GM23338 (cell line): ENCODE measurements around the gene GSX2. TPM values are rescaled to one million over a fixed set of nuclear protein-coding genes. Genes with fewer than 3 reads are reported as not detected.

Experiments
- ATAC-seq: fragments of 200-7000 bp; cut with Tn5 transposase; 3 replicates; pipeline ENCODE4 v1.9.1; 2020
- DNase-seq: peaks from one replicate; pipeline ENCODE4 v3.0.0-alpha.2; 2015; ENCODE audit warnings: low spot score
- H2AFZ ChIP-seq: fragments of 200-600 bp; sonication (generic); 2 replicates; pipeline ENCODE4 v1.8.0; 2016; ENCODE audit warnings: antibody characterized with exemption, mild to moderate bottlenecking, moderate library complexity
- H3F3A ChIP-seq: fragments of 200-600 bp; sonication (generic); replicated peaks from 2 replicates; pipeline ENCODE4 v1.8.0; 2017; ENCODE audit warnings: antibody characterized with exemption, mixed run types, low read depth
- H3K27ac ChIP-seq: fragments of 200-600 bp; sonication (generic); 2 replicates; pipeline ENCODE4 v1.6.1; 2016; ENCODE audit warnings: low read depth
- H3K27me3 ChIP-seq: fragments of 200-600 bp; sonication (generic); 2 replicates; pipeline ENCODE4 v1.8.0; 2016; ENCODE audit warnings: mild to moderate bottlenecking, mixed run types, moderate library complexity; ENCODE audit not compliant: insufficient read depth
- H3K36me3 ChIP-seq: fragments of 200-600 bp; sonication (generic); 2 replicates; pipeline ENCODE4 v1.8.0; 2016; ENCODE audit warnings: mild to moderate bottlenecking; ENCODE audit not compliant: insufficient read depth
- H3K4me1 ChIP-seq: fragments of 200-600 bp; sonication (generic); 2 replicates; pipeline ENCODE4 v1.8.0; 2016; ENCODE audit warnings: mild to moderate bottlenecking, moderate library complexity; ENCODE audit not compliant: insufficient read depth
- H3K4me2 ChIP-seq: fragments of 200-600 bp; sonication (generic); 2 replicates; pipeline ENCODE4 v1.7.1; 2017; ENCODE audit warnings: mixed run types
- H3K4me3 ChIP-seq: fragments of 200-600 bp; sonication (generic); 2 replicates; pipeline ENCODE4 v1.6.1; 2016; ENCODE audit warnings: mixed run types
- H3K79me2 ChIP-seq: fragments of 200-600 bp; sonication (generic); replicated peaks from 2 replicates; pipeline ENCODE4 v1.8.0; 2017; ENCODE audit warnings: mild to moderate bottlenecking; ENCODE audit not compliant: insufficient read depth
- H3K9me2 ChIP-seq: fragments of 200-600 bp; sonication (generic); 2 replicates; pipeline ENCODE4 v1.8.0; 2017; ENCODE audit not compliant: insufficient read depth
- H4K20me1 ChIP-seq: fragments of 200-600 bp; sonication (generic); replicated peaks from 2 replicates; pipeline ENCODE4 v1.8.0; 2017; ENCODE audit warnings: mild to moderate bottlenecking; ENCODE audit not compliant: insufficient read depth
- H3K27ac Mint-ChIP-seq: 2 replicates; pipeline ENCODE4 v1.8.0; 2020; ENCODE audit warnings: inconsistent platforms, mild to moderate bottlenecking, moderate library complexity, mixed read lengths
- H3K27me3 Mint-ChIP-seq: 3 replicates; pipeline ENCODE4 v1.8.0; 2022; ENCODE audit warnings: low read depth, mild to moderate bottlenecking, moderate library complexity, mixed read lengths, inconsistent platforms; ENCODE audit not compliant: insufficient read depth, poor library complexity
- H3K36me3 Mint-ChIP-seq: 3 replicates; pipeline ENCODE4 v1.8.0; 2021; ENCODE audit warnings: low read depth, mild to moderate bottlenecking, inconsistent platforms, moderate library complexity, mixed read lengths
- H3K4me1 Mint-ChIP-seq: 3 replicates; pipeline ENCODE4 v1.8.0; 2020; ENCODE audit warnings: mild to moderate bottlenecking, inconsistent platforms, mixed read lengths
- H3K4me3 Mint-ChIP-seq: 3 replicates; pipeline ENCODE4 v1.8.0; 2021; ENCODE audit warnings: moderate library complexity, mild to moderate bottlenecking, inconsistent platforms, mixed read lengths
- H3K9me3 Mint-ChIP-seq: 3 replicates; pipeline ENCODE4 v1.8.0; 2020; ENCODE audit warnings: moderate library complexity, mild to moderate bottlenecking, inconsistent platforms, mixed read lengths
- CREB1 ChIP-seq: fragments of 250-450 bp; sonication (Bioruptor Pico); IDR thresholded peaks from 2 replicates; pipeline ENCODE4 v1.5.0; 2020; ENCODE audit warnings: low read depth, mild to moderate bottlenecking, moderate library complexity
- EZH2 ChIP-seq: fragments of 200-600 bp; sonication (generic); IDR thresholded peaks from one replicate; pipeline ENCODE4 v1.8.0; 2017; ENCODE audit warnings: antibody characterized with exemption, mild to moderate bottlenecking, low read depth; ENCODE audit not compliant: unreplicated experiment
- EZH2phosphoT487 ChIP-seq: fragments of 200-600 bp; sonication (generic); IDR thresholded peaks from one replicate; pipeline ENCODE4 v1.8.1; 2018; ENCODE audit warnings: antibody characterized with exemption; ENCODE audit not compliant: unreplicated experiment
- JUNB ChIP-seq: IDR thresholded peaks from one replicate; pipeline ENCODE4 v1.6.1; 2016; ENCODE audit warnings: antibody characterized with exemption; ENCODE audit not compliant: unreplicated experiment
- NANOG ChIP-seq: IDR thresholded peaks from 2 replicates; pipeline ENCODE4 v1.6.1; 2016; ENCODE audit warnings: antibody characterized with exemption, borderline replicate concordance
- POLR2AphosphoS5 ChIP-seq: IDR thresholded peaks from 2 replicates; pipeline ENCODE4 v1.6.1; 2016; ENCODE audit warnings: antibody characterized with exemption, low read depth
- STAT1 ChIP-seq: IDR thresholded peaks from one replicate; pipeline ENCODE4 v1.6.1; 2016; ENCODE audit warnings: antibody characterized with exemption; ENCODE audit not compliant: unreplicated experiment
- ZNF114 ChIP-seq: fragments of 250-450 bp; sonication (Bioruptor Pico); IDR thresholded peaks from 2 replicates; pipeline ENCODE4 v1.5.0; 2020; ENCODE audit warnings: mild to moderate bottlenecking, moderate library complexity
- ZNF331 ChIP-seq: fragments of 250-450 bp; sonication (Bioruptor Pico); IDR thresholded peaks from 2 replicates; pipeline ENCODE4 v1.5.0; 2020; ENCODE audit warnings: low read depth, mild to moderate bottlenecking, moderate library complexity
- polyA plus RNA-seq: library from polyadenylated mRNA; unstranded; fragments of >200 nt; fragmentation: Nextera tagmentation; extraction: Ambion mirVana; gene quantifications from 2 replicates; pipeline ENCODE4 v1.2.1, GENCODE V29; 2016
- total RNA-seq: library from RNA; depleted of rRNA; stranded (reverse); fragments of >200 nt; shearing (Covaris generic); gene quantifications from 2 replicates; pipeline ENCODE4 v1.2.3, GENCODE V29; 2014
- TF ChIP-seq, protein P1 (sequence below): fragments of 250-450 bp; sonication (Bioruptor Pico); IDR thresholded peaks from 2 replicates; pipeline ENCODE4 v1.5.0; 2020; ENCODE audit warnings: mild to moderate bottlenecking, moderate library complexity
- TF ChIP-seq, protein P2 (sequence below), 2 experiments: fragments of 200-600 bp in 1 of 2; sonication (generic) in 1 of 2; conservative IDR thresholded peaks; 2 replicates each; pipeline versions ENCODE4 v1.5.1 to v1.6.1; 2016 to 2017; ENCODE audit warnings: antibody characterized with exemption in 2 of 2, low read depth in 2 of 2, mild to moderate bottlenecking in 2 of 2, moderate library complexity in 1 of 2
- TF ChIP-seq, protein P3 (sequence below): IDR thresholded peaks from 2 replicates; pipeline ENCODE4 v1.6.1; 2016; ENCODE audit warnings: antibody characterized with exemption
- TF ChIP-seq, protein P4 (sequence below): IDR thresholded peaks from one replicate; pipeline ENCODE4 v1.6.1; 2018; ENCODE audit warnings: antibody characterized with exemption; ENCODE audit not compliant: unreplicated experiment

GSX2 gene
- total and polyA plus RNA-seq, 2 experiments from 2014 or later, result 0.34 TPM; not detected in 1

DNA sequence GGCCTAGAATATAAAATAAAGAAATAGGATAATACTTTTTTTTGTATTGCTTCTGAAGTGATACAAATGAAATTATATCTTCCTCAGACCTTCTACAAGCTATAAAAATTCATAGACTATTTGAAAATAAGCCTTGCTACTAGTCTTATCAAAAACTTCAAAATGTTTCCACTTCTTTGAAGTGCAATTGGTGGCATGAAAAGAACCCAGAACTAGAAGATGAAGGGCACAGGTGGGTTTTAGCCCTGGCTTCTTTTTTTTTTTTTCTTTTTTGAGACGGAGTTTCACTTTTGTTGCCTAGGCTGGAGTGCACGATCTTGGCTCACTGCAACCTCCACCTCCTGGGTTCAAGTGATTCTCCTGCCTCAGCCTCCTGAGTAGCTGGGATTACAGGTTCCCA is 44.2 kb downstream of the GSX2 start:
- Histone ChIP-seq H3K27ac (no peak overlapping the region), H3K27me3 (no peaks in the 10 kb centered on the region), H3K79me2 (no peaks in the 10 kb centered on the region), H3K4me1 (no peaks in the 10 kb centered on the region), H4K20me1 (no peaks in the 10 kb centered on the region), H3K4me2 (no peak overlapping the region), H3K36me3 (no peaks in the 10 kb centered on the region), H3K9me2 (no peaks in the 10 kb centered on the region), H2AFZ (no peak overlapping the region), H3F3A (no peaks in the 10 kb centered on the region), H3K4me3 (no peak overlapping the region)
- no peak overlapping the region for H3K27ac Mint-ChIP-seq
- peaks cover 1% of the 10 kb centered on the region for H3K27me3 Mint-ChIP-seq
- H3K36me3 Mint-ChIP-seq, result no peaks in the 10 kb centered on the region
- H3K4me3 Mint-ChIP-seq, result no peak overlapping the region
- TF ChIP-seq CREB1 (CRISPR knock-in tag) (no peak), EZH2 (no peak), ZNF114 (CRISPR knock-in tag) (no peak), JUNB (no peak), EZH2phosphoT487 (no peak), ZNF331 (CRISPR knock-in tag) (no peak), NANOG (no peak), STAT1 (no peak), POLR2AphosphoS5 (no peak)
- TF ChIP-seq, protein P1, sequence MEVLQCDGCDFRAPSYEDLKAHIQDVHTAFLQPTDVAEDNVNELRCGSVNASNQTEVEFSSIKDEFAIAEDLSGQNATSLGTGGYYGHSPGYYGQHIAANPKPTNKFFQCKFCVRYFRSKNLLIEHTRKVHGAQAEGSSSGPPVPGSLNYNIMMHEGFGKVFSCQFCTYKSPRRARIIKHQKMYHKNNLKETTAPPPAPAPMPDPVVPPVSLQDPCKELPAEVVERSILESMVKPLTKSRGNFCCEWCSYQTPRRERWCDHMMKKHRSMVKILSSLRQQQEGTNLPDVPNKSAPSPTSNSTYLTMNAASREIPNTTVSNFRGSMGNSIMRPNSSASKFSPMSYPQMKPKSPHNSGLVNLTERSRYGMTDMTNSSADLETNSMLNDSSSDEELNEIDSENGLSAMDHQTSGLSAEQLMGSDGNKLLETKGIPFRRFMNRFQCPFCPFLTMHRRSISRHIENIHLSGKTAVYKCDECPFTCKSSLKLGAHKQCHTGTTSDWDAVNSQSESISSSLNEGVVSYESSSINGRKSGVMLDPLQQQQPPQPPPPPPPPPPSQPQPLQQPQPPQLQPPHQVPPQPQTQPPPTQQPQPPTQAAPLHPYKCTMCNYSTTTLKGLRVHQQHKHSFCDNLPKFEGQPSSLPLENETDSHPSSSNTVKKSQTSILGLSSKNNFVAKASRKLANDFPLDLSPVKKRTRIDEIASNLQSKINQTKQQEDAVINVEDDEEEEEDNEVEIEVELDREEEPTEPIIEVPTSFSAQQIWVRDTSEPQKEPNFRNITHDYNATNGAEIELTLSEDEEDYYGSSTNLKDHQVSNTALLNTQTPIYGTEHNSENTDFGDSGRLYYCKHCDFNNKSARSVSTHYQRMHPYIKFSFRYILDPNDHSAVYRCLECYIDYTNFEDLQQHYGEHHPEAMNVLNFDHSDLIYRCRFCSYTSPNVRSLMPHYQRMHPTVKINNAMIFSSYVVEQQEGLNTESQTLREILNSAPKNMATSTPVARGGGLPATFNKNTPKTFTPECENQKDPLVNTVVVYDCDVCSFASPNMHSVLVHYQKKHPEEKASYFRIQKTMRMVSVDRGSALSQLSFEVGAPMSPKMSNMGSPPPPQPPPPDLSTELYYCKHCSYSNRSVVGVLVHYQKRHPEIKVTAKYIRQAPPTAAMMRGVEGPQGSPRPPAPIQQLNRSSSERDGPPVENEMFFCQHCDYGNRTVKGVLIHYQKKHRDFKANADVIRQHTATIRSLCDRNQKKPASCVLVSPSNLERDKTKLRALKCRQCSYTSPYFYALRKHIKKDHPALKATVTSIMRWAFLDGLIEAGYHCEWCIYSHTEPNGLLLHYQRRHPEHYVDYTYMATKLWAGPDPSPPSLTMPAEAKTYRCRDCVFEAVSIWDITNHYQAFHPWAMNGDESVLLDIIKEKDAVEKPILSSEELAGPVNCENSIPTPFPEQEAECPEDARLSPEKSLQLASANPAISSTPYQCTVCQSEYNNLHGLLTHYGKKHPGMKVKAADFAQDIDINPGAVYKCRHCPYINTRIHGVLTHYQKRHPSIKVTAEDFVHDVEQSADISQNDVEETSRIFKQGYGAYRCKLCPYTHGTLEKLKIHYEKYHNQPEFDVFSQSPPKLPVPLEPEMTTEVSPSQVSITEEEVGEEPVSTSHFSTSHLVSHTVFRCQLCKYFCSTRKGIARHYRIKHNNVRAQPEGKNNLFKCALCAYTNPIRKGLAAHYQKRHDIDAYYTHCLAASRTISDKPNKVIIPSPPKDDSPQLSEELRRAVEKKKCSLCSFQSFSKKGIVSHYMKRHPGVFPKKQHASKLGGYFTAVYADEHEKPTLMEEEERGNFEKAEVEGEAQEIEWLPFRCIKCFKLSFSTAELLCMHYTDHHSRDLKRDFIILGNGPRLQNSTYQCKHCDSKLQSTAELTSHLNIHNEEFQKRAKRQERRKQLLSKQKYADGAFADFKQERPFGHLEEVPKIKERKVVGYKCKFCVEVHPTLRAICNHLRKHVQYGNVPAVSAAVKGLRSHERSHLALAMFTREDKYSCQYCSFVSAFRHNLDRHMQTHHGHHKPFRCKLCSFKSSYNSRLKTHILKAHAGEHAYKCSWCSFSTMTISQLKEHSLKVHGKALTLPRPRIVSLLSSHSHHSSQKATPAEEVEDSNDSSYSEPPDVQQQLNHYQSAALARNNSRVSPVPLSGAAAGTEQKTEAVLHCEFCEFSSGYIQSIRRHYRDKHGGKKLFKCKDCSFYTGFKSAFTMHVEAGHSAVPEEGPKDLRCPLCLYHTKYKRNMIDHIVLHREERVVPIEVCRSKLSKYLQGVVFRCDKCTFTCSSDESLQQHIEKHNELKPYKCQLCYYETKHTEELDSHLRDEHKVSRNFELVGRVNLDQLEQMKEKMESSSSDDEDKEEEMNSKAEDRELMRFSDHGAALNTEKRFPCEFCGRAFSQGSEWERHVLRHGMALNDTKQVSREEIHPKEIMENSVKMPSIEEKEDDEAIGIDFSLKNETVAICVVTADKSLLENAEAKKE (CRISPR knock-in tag), result no peak
- TF ChIP-seq, protein P2, sequence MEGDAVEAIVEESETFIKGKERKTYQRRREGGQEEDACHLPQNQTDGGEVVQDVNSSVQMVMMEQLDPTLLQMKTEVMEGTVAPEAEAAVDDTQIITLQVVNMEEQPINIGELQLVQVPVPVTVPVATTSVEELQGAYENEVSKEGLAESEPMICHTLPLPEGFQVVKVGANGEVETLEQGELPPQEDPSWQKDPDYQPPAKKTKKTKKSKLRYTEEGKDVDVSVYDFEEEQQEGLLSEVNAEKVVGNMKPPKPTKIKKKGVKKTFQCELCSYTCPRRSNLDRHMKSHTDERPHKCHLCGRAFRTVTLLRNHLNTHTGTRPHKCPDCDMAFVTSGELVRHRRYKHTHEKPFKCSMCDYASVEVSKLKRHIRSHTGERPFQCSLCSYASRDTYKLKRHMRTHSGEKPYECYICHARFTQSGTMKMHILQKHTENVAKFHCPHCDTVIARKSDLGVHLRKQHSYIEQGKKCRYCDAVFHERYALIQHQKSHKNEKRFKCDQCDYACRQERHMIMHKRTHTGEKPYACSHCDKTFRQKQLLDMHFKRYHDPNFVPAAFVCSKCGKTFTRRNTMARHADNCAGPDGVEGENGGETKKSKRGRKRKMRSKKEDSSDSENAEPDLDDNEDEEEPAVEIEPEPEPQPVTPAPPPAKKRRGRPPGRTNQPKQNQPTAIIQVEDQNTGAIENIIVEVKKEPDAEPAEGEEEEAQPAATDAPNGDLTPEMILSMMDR (conservative IDR thresholded peaks at IDR 0.05; ENCODE audit: low read depth in 2 of 2), result no peak
- TF ChIP-seq, protein P3, sequence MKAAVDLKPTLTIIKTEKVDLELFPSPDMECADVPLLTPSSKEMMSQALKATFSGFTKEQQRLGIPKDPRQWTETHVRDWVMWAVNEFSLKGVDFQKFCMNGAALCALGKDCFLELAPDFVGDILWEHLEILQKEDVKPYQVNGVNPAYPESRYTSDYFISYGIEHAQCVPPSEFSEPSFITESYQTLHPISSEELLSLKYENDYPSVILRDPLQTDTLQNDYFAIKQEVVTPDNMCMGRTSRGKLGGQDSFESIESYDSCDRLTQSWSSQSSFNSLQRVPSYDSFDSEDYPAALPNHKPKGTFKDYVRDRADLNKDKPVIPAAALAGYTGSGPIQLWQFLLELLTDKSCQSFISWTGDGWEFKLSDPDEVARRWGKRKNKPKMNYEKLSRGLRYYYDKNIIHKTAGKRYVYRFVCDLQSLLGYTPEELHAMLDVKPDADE, result no peak
- TF ChIP-seq, protein P4, sequence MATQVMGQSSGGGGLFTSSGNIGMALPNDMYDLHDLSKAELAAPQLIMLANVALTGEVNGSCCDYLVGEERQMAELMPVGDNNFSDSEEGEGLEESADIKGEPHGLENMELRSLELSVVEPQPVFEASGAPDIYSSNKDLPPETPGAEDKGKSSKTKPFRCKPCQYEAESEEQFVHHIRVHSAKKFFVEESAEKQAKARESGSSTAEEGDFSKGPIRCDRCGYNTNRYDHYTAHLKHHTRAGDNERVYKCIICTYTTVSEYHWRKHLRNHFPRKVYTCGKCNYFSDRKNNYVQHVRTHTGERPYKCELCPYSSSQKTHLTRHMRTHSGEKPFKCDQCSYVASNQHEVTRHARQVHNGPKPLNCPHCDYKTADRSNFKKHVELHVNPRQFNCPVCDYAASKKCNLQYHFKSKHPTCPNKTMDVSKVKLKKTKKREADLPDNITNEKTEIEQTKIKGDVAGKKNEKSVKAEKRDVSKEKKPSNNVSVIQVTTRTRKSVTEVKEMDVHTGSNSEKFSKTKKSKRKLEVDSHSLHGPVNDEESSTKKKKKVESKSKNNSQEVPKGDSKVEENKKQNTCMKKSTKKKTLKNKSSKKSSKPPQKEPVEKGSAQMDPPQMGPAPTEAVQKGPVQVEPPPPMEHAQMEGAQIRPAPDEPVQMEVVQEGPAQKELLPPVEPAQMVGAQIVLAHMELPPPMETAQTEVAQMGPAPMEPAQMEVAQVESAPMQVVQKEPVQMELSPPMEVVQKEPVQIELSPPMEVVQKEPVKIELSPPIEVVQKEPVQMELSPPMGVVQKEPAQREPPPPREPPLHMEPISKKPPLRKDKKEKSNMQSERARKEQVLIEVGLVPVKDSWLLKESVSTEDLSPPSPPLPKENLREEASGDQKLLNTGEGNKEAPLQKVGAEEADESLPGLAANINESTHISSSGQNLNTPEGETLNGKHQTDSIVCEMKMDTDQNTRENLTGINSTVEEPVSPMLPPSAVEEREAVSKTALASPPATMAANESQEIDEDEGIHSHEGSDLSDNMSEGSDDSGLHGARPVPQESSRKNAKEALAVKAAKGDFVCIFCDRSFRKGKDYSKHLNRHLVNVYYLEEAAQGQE, result no peak
- ATAC-seq (no peak), DNase-seq (no peak)
- no peaks in the 10 kb centered on the region for H3K4me1 Mint-ChIP-seq
- peaks cover 6% of the 10 kb centered on the region; the same call in 1 of the 3 replicates for H3K9me3 Mint-ChIP-seq
